ENCODE results near the gene DMPK. TPM values are rescaled to one million over a fixed set of nuclear protein-coding genes. Genes with fewer than 3 reads are reported as not detected.

The DMPK gene
- total RNA-seq, 1 donor from 2014 or later, result 29.0 TPM

DNA sequence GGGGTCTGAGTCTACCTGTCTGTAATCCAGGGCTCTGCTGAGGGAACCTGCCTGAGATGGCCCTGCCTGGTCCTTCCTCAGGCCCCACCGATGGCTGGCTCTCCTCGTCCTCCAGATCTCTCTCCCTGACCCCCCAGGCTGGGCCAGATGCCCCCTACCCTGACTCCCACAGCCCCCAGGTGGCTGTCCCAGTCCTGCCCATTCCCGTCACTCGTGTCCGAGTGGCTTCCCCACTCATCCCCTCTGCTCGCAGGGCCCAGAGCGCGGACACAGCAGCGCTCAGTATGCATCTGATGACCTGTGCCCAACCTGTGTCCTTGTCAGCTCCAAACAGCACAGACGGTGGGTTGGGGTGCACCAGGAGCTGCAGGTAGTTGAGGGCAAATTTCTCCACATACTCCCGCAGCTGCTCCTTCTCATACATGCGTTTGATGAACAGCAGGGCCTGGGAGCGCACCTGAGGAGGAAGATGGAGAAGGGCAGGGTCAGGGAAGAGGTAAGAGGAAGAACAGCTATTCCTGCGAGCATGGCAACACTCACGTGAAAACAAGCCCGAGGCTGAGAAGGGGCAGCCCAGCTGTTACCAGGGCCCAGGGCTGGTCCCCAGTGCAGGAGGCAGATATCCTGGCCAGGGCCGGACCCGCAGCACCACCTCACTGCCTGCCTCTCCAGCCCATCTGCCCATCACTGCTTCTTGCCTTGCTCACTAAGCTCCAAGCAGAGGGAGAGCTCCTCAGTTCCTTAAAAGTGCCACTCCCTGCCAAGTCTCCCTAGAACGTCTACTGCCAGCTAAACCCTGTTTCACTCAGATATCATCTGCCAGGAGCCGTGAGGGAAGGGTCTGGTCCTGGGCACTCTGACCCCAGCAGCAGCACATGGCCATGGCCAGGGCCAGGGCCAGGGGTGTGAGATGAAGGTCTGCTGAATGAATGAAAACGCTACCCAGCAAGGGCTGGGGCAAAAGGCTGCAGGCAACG is 43.9 kb upstream of the DMPK start:
- no peaks in the 10 kb centered on the region for H3K9me3 ChIP-seq
- no peaks in the 10 kb centered on the region for H3K4me1 ChIP-seq
- H3K36me3 ChIP-seq, result peaks cover 1 to 71% of the 10 kb centered on the region in 2 donors
- no peak for TF ChIP-seq POLR2A (IDR thresholded peaks at IDR 0.05)
- TF ChIP-seq, protein P1, sequence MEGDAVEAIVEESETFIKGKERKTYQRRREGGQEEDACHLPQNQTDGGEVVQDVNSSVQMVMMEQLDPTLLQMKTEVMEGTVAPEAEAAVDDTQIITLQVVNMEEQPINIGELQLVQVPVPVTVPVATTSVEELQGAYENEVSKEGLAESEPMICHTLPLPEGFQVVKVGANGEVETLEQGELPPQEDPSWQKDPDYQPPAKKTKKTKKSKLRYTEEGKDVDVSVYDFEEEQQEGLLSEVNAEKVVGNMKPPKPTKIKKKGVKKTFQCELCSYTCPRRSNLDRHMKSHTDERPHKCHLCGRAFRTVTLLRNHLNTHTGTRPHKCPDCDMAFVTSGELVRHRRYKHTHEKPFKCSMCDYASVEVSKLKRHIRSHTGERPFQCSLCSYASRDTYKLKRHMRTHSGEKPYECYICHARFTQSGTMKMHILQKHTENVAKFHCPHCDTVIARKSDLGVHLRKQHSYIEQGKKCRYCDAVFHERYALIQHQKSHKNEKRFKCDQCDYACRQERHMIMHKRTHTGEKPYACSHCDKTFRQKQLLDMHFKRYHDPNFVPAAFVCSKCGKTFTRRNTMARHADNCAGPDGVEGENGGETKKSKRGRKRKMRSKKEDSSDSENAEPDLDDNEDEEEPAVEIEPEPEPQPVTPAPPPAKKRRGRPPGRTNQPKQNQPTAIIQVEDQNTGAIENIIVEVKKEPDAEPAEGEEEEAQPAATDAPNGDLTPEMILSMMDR (IDR thresholded peaks at IDR 0.05), result no peak
- TF ChIP-seq POLR2AphosphoS5 (IDR thresholded peaks at IDR 0.05; ENCODE audit: insufficient read depth in 1 of 2, low read depth in 1 of 2), result no peak
- no peak overlapping the region for H3K4me3 ChIP-seq
- no peak for DNase-seq (ENCODE audit: extremely low spot score in 2 of 2)
- H3K27ac ChIP-seq, result no peak overlapping the region
- no peaks in the 10 kb centered on the region for H3K27me3 ChIP-seq
- intact Hi-C loops (cut with DNase I), result no loop called here

DNA sequence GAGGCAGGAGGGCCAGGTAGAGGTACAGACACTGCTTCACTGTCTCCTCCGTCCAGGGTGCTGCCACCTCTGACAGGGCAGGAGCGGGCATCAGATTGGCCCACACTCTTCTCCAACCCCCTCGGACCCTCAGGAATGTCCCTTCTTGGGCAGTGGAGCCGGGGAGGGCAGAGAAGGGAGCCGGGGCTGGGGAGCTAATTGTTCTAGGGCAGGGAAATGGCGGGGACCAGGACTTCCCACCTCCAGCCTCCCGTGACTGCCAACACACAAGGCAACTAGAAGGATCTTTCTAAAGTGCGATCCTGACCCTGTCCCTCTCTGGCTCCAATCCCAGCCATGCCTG is 42.9 kb upstream of the DMPK start:
- Histone ChIP-seq H3K4me3 (no peak overlapping the region), H3K4me1 (no peaks in the 10 kb centered on the region), H3K27ac (no peak overlapping the region), H3K27me3 (no peaks in the 10 kb centered on the region), H3K9me3 (no peaks in the 10 kb centered on the region), H3K36me3 (peaks cover 0 to 71% of the 10 kb centered on the region in 2 donors)
- DNase-seq (ENCODE audit: extremely low spot score in 2 of 2), result no peak
- intact Hi-C loops (cut with DNase I), result no loop called here
- TF ChIP-seq POLR2A (IDR thresholded peaks at IDR 0.05) (no peak), POLR2AphosphoS5 (IDR thresholded peaks at IDR 0.05; ENCODE audit: insufficient read depth in 1 of 2, low read depth in 1 of 2) (no peak)
- TF ChIP-seq, protein P1 (IDR thresholded peaks at IDR 0.05), result no peak

DNA sequence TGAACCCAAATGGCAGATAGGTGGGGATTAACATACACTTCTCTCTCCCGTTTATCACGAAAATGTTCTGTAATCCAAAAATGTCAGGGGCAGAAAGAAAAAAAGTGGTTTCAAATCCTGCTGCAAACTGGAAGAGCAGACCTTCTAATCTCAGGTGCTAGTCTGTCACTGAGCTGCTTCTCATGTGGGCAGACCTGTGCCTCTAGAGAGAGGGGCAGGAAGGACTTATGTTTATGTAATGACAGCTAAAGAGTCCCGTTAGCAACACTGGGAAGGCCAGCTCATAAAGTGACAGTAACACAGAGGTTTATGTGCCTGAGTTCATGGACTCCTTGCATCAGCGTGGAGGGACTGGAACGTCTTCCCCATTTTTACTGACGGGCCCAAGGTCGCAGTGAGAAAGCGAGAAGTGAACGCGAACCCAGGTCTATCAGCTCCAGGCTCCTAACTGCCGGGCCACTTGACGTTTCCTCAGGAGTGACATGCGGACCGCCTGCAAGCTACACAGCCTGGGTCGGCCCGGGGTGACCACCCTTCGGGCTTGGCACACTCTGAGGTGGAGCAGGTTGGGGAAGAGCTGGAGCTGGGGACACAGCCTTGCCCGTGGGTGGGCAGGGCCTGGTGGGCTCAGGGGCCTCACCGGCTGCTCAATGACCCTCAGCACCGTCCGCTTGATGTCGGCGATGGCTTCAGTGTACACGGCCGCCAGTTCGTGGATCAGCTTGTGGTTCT is 42.4 kb upstream of the DMPK start:
- H3K27ac ChIP-seq, result no peak overlapping the region
- H3K4me1 ChIP-seq, result no peaks in the 10 kb centered on the region
- H3K4me3 ChIP-seq, result no peak overlapping the region
- H3K27me3 ChIP-seq, result no peaks in the 10 kb centered on the region
- DNase-seq (ENCODE audit: extremely low spot score in 2 of 2), result no peak
- TF ChIP-seq POLR2A (IDR thresholded peaks at IDR 0.05), result no peak
- TF ChIP-seq POLR2AphosphoS5 (IDR thresholded peaks at IDR 0.05; ENCODE audit: insufficient read depth in 1 of 2, low read depth in 1 of 2), result no peak
- TF ChIP-seq, protein P1 (IDR thresholded peaks at IDR 0.05), result no peak
- intact Hi-C loops (cut with DNase I), result no loop called here
- no peaks in the 10 kb centered on the region for H3K9me3 ChIP-seq
- H3K36me3 ChIP-seq, result peaks cover 0 to 65% of the 10 kb centered on the region in 2 donors

DNA sequence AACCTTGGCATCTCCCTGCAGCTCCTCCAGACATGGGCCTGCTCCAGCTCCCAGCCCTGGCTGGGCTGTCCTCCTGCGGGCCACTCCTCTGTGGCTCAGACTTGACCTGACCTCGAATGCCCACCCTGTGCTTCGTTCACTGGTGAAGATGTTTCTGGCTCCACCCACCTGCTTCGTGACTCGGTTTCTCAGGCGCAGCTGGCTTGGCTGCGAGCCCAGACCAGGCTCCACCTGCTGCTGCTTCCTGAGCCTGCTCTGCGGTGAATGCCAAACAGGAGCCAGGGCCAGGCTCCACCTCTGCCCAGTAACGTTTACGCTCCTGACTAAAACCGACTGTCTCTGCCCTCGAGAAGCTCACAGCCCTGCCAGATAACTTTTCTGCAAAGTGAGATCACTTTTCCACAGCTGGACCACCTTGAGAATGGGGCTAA is 41.8 kb upstream of the DMPK start:
- no peak overlapping the region for H3K27ac ChIP-seq
- H3K4me1 ChIP-seq, result no peaks in the 10 kb centered on the region
- no peaks in the 10 kb centered on the region for H3K9me3 ChIP-seq
- H3K27me3 ChIP-seq, result no peaks in the 10 kb centered on the region
- TF ChIP-seq POLR2A (IDR thresholded peaks at IDR 0.05) (no peak), POLR2AphosphoS5 (IDR thresholded peaks at IDR 0.05; ENCODE audit: insufficient read depth in 1 of 2, low read depth in 1 of 2) (no peak)
- TF ChIP-seq, protein P1 (IDR thresholded peaks at IDR 0.05), result no peak
- H3K36me3 ChIP-seq, result peaks cover 0 to 59% of the 10 kb centered on the region in 2 donors
- intact Hi-C loops (cut with DNase I), result no loop called here
- H3K4me3 ChIP-seq, result no peak overlapping the region
- DNase-seq (ENCODE audit: extremely low spot score in 2 of 2), result no peak
